ENCODE measurements around the gene MAP3K5. TPM values are rescaled to one million over a fixed set of nuclear protein-coding genes. Genes with fewer than 3 reads are reported as not detected.

The MAP3K5 gene
- total RNA-seq, 3 donors from 2014 or later (not counting 1 experiment from before 2014, with no cell fraction given), result 19.7 to 36.7 (median 35.4) TPM

- DNase-seq, result peak in 1 of 2 donors; percentile 65
- Histone ChIP-seq H3K27ac (ENCODE audit: low read length) (peak overlapping the region; percentile 81), H3K9me3 (ENCODE audit: control insufficient read depth, insufficient read depth, low read length) (no peaks in the 10 kb centered on the region), H3K4me1 (ENCODE audit: control insufficient read depth, insufficient read depth, low read length) (peaks cover 60% of the 10 kb centered on the region), H3K27me3 (ENCODE audit: control insufficient read depth, insufficient read depth, low read length) (no peaks in the 10 kb centered on the region), H3K4me3 (ENCODE audit: low read length) (no peak overlapping the region), H3K36me3 (ENCODE audit: control insufficient read depth, insufficient read depth, low read length) (no peaks in the 10 kb centered on the region)
- H3K27me3 Mint-ChIP-seq (ENCODE audit: low read depth in 2 of 2), result no peaks in the 10 kb centered on the region
- no peaks in the 10 kb centered on the region for H3K9me3 Mint-ChIP-seq
- intact Hi-C loops (cut with micrococcal nuclease), result loop anchor here (1.0 kb wide), 1 partner anchor 28 kb away; the partner anchor contains the start of gene MAP3K5
- peak overlapping the region; percentile 87 to 89 for H3K27ac Mint-ChIP-seq
- H3K4me3 Mint-ChIP-seq, result peak overlapping the region; percentile 74
- H3K4me1 Mint-ChIP-seq, result peaks cover 80% of the 10 kb centered on the region in 2 donors
- WGBS (ENCODE audit: insufficient coverage), result 2% methylated on average over 3 of the region's 3 CpGs
- no peak for TF ChIP-seq CTCF (IDR thresholded peaks at IDR 0.05)
- no peaks in the 10 kb centered on the region for H3K36me3 Mint-ChIP-seq
- peak; percentile 59 to 72 (median 66) for ATAC-seq
These were observed 27.7 kb downstream of the MAP3K5 start for GRCh38 chr6:136764517-136764993.

- Histone ChIP-seq H3K36me3 (ENCODE audit: control insufficient read depth, insufficient read depth, low read length) (no peaks in the 10 kb centered on the region), H3K4me3 (ENCODE audit: low read length) (no peak overlapping the region), H3K9me3 (ENCODE audit: control insufficient read depth, insufficient read depth, low read length) (no peaks in the 10 kb centered on the region), H3K4me1 (ENCODE audit: control insufficient read depth, insufficient read depth, low read length) (peaks cover 60% of the 10 kb centered on the region), H3K27ac (ENCODE audit: low read length) (peak overlapping the region; percentile 81), H3K27me3 (ENCODE audit: control insufficient read depth, insufficient read depth, low read length) (no peaks in the 10 kb centered on the region)
- Mint-ChIP-seq H3K27ac (peak overlapping the region; percentile 87 to 89), H3K4me3 (peak overlapping the region; percentile 74), H3K4me1 (peaks cover 74 to 76% of the 10 kb centered on the region in 2 donors), H3K9me3 (no peaks in the 10 kb centered on the region), H3K27me3 (ENCODE audit: low read depth in 2 of 2) (no peaks in the 10 kb centered on the region), H3K36me3 (no peaks in the 10 kb centered on the region)
- DNase-seq (no peak), ATAC-seq (no peak)
- no peak for TF ChIP-seq CTCF (IDR thresholded peaks at IDR 0.05)
- WGBS (ENCODE audit: insufficient coverage), result 71% methylated on average over 5 of the region's 5 CpGs
- intact Hi-C loops (cut with micrococcal nuclease), result loop anchor here (1.0 kb wide), 1 partner anchor 28 kb away; the partner anchor contains the start of gene MAP3K5
These were observed 28.4 kb downstream of the MAP3K5 start for GRCh38 chr6:136763716-136764516.

- Histone ChIP-seq H3K4me1 (ENCODE audit: control insufficient read depth, insufficient read depth, low read length) (peaks cover 60% of the 10 kb centered on the region), H3K27me3 (ENCODE audit: control insufficient read depth, insufficient read depth, low read length) (no peaks in the 10 kb centered on the region), H3K36me3 (ENCODE audit: control insufficient read depth, insufficient read depth, low read length) (no peaks in the 10 kb centered on the region), H3K9me3 (ENCODE audit: control insufficient read depth, insufficient read depth, low read length) (no peaks in the 10 kb centered on the region), H3K27ac (ENCODE audit: low read length) (peak overlapping the region; percentile 81), H3K4me3 (ENCODE audit: low read length) (no peak overlapping the region)
- peak overlapping the region; percentile 87 to 89 for H3K27ac Mint-ChIP-seq
- DNase-seq (no peak), ATAC-seq (no peak)
- peak overlapping the region; percentile 74 for H3K4me3 Mint-ChIP-seq
- intact Hi-C loops (cut with micrococcal nuclease), result no loop called here
- no peaks in the 10 kb centered on the region for H3K27me3 Mint-ChIP-seq (ENCODE audit: low read depth in 2 of 2)
- WGBS (ENCODE audit: insufficient coverage), result 33% methylated on average over 1 of the region's 1 CpG
- H3K36me3 Mint-ChIP-seq, result no peaks in the 10 kb centered on the region
- no peaks in the 10 kb centered on the region for H3K9me3 Mint-ChIP-seq
- peaks cover 70 to 72% of the 10 kb centered on the region in 2 donors for H3K4me1 Mint-ChIP-seq
- no peak for TF ChIP-seq CTCF (IDR thresholded peaks at IDR 0.05)
These were observed 29.0 kb downstream of the MAP3K5 start for GRCh38 chr6:136763255-136763654.

Data from natural killer cell (primary cell).